Ovary (tissue), 9 donors: ENCODE measurements around the gene MAST2. TPM values are rescaled to one million over a fixed set of nuclear protein-coding genes. Genes with fewer than 3 reads are reported as not detected.
"Not testable (repeated sequence)": the region's sequence is repeated elsewhere in the genome, so short reads cannot be mapped to it uniquely, and the experiment has no call there.

Experiments used
- DNase-seq, 5 donors: peaks; one replicate each; pipeline ENCODE4 v3.0.0-alpha.2; 2019 to 2020
- H3K27ac ChIP-seq, 2 donors: fragments of 200-600 bp; one replicate each; pipeline versions ENCODE4 v1.5.1 to v1.8.0; 2019 to 2022
- H3K27me3 ChIP-seq: fragments of 200-600 bp; one replicate; pipeline ENCODE4 v1.8.0; 2022
- H3K36me3 ChIP-seq: fragments of 200-600 bp; sonication (generic); one replicate; pipeline ENCODE4 v1.5.1; 2019
- H3K4me1 ChIP-seq: one replicate; pipeline ENCODE4 v1.8.1; 2013; ENCODE audit warnings: mild to moderate bottlenecking, moderate library complexity; ENCODE audit not compliant: insufficient read depth
- H3K4me3 ChIP-seq: fragments of 200-600 bp; sonication (generic); one replicate; pipeline ENCODE4 v1.5.1; 2017
- H3K9me3 ChIP-seq, 2 donors: fragments of 200-600 bp in 1 of 2; sonication (generic) in 1 of 2; one replicate each; pipeline versions ENCODE4 v1.5.1 to v1.8.1; 2013 to 2019; ENCODE audit warnings: mild to moderate bottlenecking in 1 of 2, moderate library complexity in 1 of 2
- CTCF ChIP-seq, 3 donors: fragments of 450-650 bp in 2 of 3; fragments of 200-600 bp in 1 of 3; IDR thresholded peaks; one replicate each; pipeline versions ENCODE4 v1.5.1 to v1.8.0; 2016 to 2022; ENCODE audit warnings: antibody characterized with exemption in 3 of 3, mild to moderate bottlenecking in 1 of 3
- EP300 ChIP-seq: sonication (generic); formaldehyde crosslinking; IDR thresholded peaks from one replicate; pipeline ENCODE4 v1.6.1; 2017; ENCODE audit warnings: antibody characterized with exemption
- POLR2A ChIP-seq: fragments of 450-650 bp; IDR thresholded peaks from one replicate; pipeline ENCODE4 v1.6.1; 2017; ENCODE audit warnings: antibody characterized with exemption, mild to moderate bottlenecking, moderate library complexity
- WGBS, 3 donors: extraction: QIAGEN DNeasy Blood & Tissue Kit in 1 of 3; methylation state at CpG; one replicate each; pipeline versions ENCODE4 v1.1.5 to v1.1.7; 2013 to 2017; 5-methylcytosine and 5-hydroxymethylcytosine counted together
- intact Hi-C, 4 donors: fragments of 100-400 bp; cut with DNase I; formaldehyde crosslinking; loops; one replicate each; pipeline versions ENCODE4 v1.11.0 to v1.15.1; 2022 to 2023
- polyA plus RNA-seq, 2 donors: library from polyadenylated mRNA; stranded (reverse); fragments of 200-250 nt in 1 of 2; fragments of 350-450 nt in 1 of 2; fragmentation: Illumina TruSeq in 1 of 2; extraction: RNeasy Lipid Tissue Mini Kit (QIAGEN cat#74804) in 1 of 2; gene quantifications; one replicate each; pipeline ENCODE4 v1.2.3, GENCODE V29; 2013 to 2014
- total RNA-seq, 7 donors: library from RNA; depleted of rRNA in 2 of 7; stranded (reverse); fragments of >200 nt in 2 of 7; fragmentation: NEBNext Ultra II Directional in 3 of 7; extraction: Animal tissue kit (Norgen Biotek cat#: 25700) in 3 of 7; gene quantifications; one replicate each; pipeline versions ENCODE4 v1.1.0 to v1.2.4, GENCODE V29; 2016 to 2023
- donor health status: DM: no; HTN: no; CAD: no; lungs with moderate emphysema.
- donor health status: DM: no; HTN: no; CAD: no.
- donor health status: Bipolar disorder and iron deficiency.
- donor health status: DM: yes; HTN: yes; CAD: no.
- donor health status: DM: no; HTN: no; CAD: no.
- donor health status: DM: yes; HTN: yes; CAD: no.

MAST2 gene
- total and polyA plus RNA-seq, 9 donors, result 22.6 to 50.4 (median 31.7) TPM

DNA sequence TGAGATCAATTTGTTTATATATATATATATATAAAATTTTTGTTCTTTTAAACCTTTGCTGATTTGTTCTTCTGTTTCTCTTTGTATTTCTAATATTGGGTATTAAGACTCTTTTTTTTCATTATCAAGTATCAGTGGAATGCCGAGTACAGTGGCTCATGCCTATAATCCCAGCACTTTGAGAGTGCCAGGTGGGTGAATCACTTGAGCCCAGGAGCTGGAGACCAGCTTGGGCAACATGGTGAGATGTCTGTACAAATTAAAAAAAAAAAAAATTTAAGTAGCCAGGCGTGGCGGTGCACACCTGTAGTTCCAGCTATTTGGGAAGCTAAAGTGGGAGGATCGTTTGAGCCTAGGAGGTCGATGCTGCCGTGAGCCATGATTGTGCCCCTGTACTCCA, 67.1 kb downstream of the MAST2 start:
- H3K27me3 ChIP-seq, result no peaks in the 10 kb centered on the region
- no peaks in the 10 kb centered on the region for H3K9me3 ChIP-seq
- 96 to 98% (median 96%) methylated on average over 6 of the region's 6 CpGs for WGBS, 3 donors
- H3K4me1 ChIP-seq, result no peaks in the 10 kb centered on the region
- H3K36me3 ChIP-seq, result no peaks in the 10 kb centered on the region
- intact Hi-C loops, result loop anchor here in 1 of 4 donors (10.0 kb wide), 1 partner anchor 506 kb away; no protein-coding TSS in a partner anchor
- H3K27ac ChIP-seq, result no peak overlapping the region
- H3K4me3 ChIP-seq, result no peak overlapping the region
- no peak for TF ChIP-seq EP300
- no peak for TF ChIP-seq CTCF (IDR thresholded peaks at IDR 0.05)
- TF ChIP-seq POLR2A, result no peak
- no peak for DNase-seq

DNA sequence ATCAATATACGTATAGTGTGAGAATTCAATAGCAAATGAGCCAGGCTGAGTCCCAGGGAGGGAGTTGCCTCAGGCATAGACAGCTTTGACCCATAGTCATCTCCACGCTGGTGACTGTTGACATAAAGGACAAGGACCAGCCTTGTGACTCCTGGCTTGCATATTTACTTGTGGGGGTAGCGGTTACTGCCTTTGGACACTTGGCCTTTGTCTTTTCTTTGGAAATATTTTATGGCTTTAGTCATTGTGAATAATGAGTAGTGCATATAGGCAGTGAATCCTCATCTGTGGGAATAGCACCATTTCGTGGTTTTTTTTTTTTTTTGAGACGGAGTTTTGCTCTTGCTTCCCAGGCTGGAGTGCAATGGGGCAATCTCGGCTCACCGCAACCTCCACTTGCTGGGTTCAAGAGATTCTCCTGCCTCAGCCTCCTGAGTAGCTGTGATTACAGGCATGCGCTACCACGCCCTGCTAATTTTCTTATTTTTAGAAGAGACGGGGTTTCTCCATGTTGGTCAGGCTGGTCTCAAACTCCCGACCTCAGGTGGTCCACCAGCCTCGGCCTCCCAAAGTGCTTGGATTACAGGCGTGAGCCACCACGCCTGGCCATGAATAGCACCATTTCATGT, 68.9 kb downstream of the MAST2 start:
- WGBS, 3 donors, result 94% methylated on average over 14 of the region's 14 CpGs
- not testable (repeated sequence) for H3K4me1 ChIP-seq, H3K27ac ChIP-seq, H3K4me3 ChIP-seq, H3K27me3 ChIP-seq, H3K36me3 ChIP-seq, DNase-seq, H3K9me3 ChIP-seq
- intact Hi-C loops, result loop anchor here in 1 of 4 donors (10.0 kb wide), 1 partner anchor 507 kb away; no protein-coding TSS in a partner anchor

DNA sequence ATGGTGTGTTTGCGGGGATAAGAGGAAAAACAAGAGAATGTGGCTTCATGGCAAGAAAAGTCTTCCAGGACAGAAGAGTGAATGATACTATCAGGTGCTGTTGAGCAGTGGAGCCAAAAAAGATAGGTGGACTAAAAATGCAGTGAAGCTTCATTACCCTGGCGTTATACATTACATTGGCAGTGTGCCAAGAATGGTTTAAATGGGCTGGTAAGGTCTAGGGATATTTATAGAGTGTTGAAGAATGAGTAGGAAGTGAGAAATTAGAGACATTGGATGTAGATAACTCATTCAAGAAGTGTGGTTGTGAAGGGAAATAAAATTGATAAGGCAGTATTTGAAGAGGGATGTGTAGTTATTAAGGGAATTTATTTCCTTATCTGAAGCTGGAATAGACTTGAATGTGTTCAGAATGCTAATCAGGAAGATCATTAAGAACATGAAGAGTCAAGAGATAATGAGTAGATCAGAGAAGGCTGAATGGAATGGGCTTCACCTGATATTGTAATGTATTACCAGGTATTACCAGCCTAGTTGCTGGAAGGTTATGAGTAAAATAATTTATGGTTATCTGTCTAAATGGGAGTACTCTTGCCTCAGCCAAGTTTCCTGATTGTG, 72.7 kb downstream of the MAST2 start:
- no peak overlapping the region for H3K27ac ChIP-seq
- intact Hi-C loops, result loop anchor here in 1 of 4 donors (10.0 kb wide), 1 partner anchor 511 kb away; no protein-coding TSS in a partner anchor
- no peaks in the 10 kb centered on the region for H3K9me3 ChIP-seq
- H3K27me3 ChIP-seq, result no peaks in the 10 kb centered on the region
- H3K4me3 ChIP-seq, result no peak overlapping the region
- no peak for DNase-seq
- 77 to 87% (median 78%) methylated on average over 2 of the region's 2 CpGs for WGBS, 3 donors
- H3K36me3 ChIP-seq, result no peaks in the 10 kb centered on the region
- no peaks in the 10 kb centered on the region for H3K4me1 ChIP-seq
- TF ChIP-seq EP300, result no peak
- no peak for TF ChIP-seq POLR2A
- TF ChIP-seq CTCF (IDR thresholded peaks at IDR 0.05), result no peak

GRCh38 chr1:45877264-45877663, 73.9 kb downstream of the MAST2 start:
- Histone ChIP-seq H3K36me3 (no peaks in the 10 kb centered on the region), H3K4me1 (no peaks in the 10 kb centered on the region), H3K27me3 (no peaks in the 10 kb centered on the region), H3K4me3 (no peak overlapping the region), H3K9me3 (no peaks in the 10 kb centered on the region), H3K27ac (no peak overlapping the region)
- intact Hi-C loops, result loop anchor here in 1 of 4 donors (10.0 kb wide), 1 partner anchor 512 kb away; no protein-coding TSS in a partner anchor
- TF ChIP-seq CTCF (IDR thresholded peaks at IDR 0.05) (no peak), EP300 (no peak), POLR2A (no peak)
- no peak for DNase-seq
- WGBS, 3 donors, result 83 to 87% (median 83%) methylated on average over 4 of the region's 4 CpGs
